GM12878 (cell line): ENCODE data around the gene LDLRAD3.

Experiments
- BCL11A ChIP-seq: IDR thresholded peaks from 2 replicates; pipeline ENCODE4 v1.6.1; 2011; ENCODE audit warnings: low read depth, low read length
- CEBPB ChIP-seq, 2 experiments: fragments of 150-350 bp in 1 of 2; IDR thresholded peaks; 2 replicates each; pipeline ENCODE4 v1.6.1; 2012 to 2014; ENCODE audit warnings: low read depth in 2 of 2, low read length in 2 of 2, borderline replicate concordance in 1 of 2, inconsistent platforms in 1 of 2
- CTCF ChIP-seq, 3 experiments: IDR thresholded peaks in 2 of 3; conservative IDR thresholded peaks in 1 of 3; 2 replicates each; pipeline ENCODE4 v1.5.1; 2011; ENCODE audit warnings: low read depth in 3 of 3, low read length in 3 of 3, mild to moderate bottlenecking in 3 of 3, control low read depth in 2 of 3, moderate library complexity in 2 of 3, inconsistent platforms in 1 of 3, mixed read lengths in 1 of 3; ENCODE audit not compliant: control insufficient read depth in 2 of 3, insufficient read depth in 1 of 3; ENCODE audit errors: extremely low read depth in 1 of 3
- EZH2 ChIP-seq: IDR thresholded peaks from 2 replicates; pipeline ENCODE4 v1.6.1; 2012; ENCODE audit warnings: low read depth, mild to moderate bottlenecking, control low read depth, inconsistent platforms, low read length, borderline replicate concordance; ENCODE audit not compliant: control insufficient read depth
- KDM1A ChIP-seq: fragments of 200-600 bp; sonication (generic); IDR thresholded peaks from 2 replicates; pipeline ENCODE4 v1.6.1; 2016; ENCODE audit warnings: borderline replicate concordance
- MTA3 ChIP-seq: IDR thresholded peaks from 2 replicates; pipeline ENCODE4 v1.6.1; 2012; ENCODE audit warnings: low read length, inconsistent platforms, borderline replicate concordance
- NFXL1 ChIP-seq: fragments of 450-650 bp; IDR thresholded peaks from 2 replicates; pipeline ENCODE4 v1.6.1; 2017; ENCODE audit warnings: antibody characterized with exemption, mild to moderate bottlenecking, borderline replicate concordance
- PKNOX1 ChIP-seq: fragments of 450-650 bp; IDR thresholded peaks from 2 replicates; pipeline ENCODE4 v1.6.1; 2016; ENCODE audit warnings: mild to moderate bottlenecking
- POLR2A ChIP-seq: IDR thresholded peaks from 2 replicates; pipeline ENCODE4 v1.6.1; 2011; ENCODE audit warnings: low read depth, mild to moderate bottlenecking, low read length
- POLR2AphosphoS5 ChIP-seq: IDR thresholded peaks from 2 replicates; pipeline ENCODE4 v1.6.1; 2011; ENCODE audit warnings: mild to moderate bottlenecking, low read length, inconsistent platforms
- SMAD5 ChIP-seq: IDR thresholded peaks from 2 replicates; pipeline ENCODE4 v1.6.1; 2016; ENCODE audit warnings: antibody characterized with exemption, low read depth
- SP1 ChIP-seq: IDR thresholded peaks from one replicate; pipeline ENCODE4 v1.6.1; 2011; ENCODE audit warnings: low read depth, low read length
- STAT3 ChIP-seq: IDR thresholded peaks from 2 replicates; pipeline ENCODE4 v1.6.1; 2011; ENCODE audit warnings: low read depth, low read length, improper control_type of control experiment
- ZNF622 ChIP-seq: fragments of 450-650 bp; IDR thresholded peaks from 2 replicates; pipeline ENCODE4 v1.6.1; 2017; ENCODE audit warnings: mild to moderate bottlenecking, inconsistent platforms

- TF ChIP-seq SMAD5 (no peak), BCL11A (no peak), CTCF (IDR thresholded peaks at IDR 0.05 in 2 of 3, conservative IDR thresholded peaks at IDR 0.05 in 1 of 3; ENCODE audit: control insufficient read depth in 2 of 3, extremely low read depth in 1 of 3, insufficient read depth in 1 of 3, low read depth in 3 of 3, low read length in 3 of 3) (no peak), PKNOX1 (no peak), NFXL1 (no peak), SP1 (no peak), KDM1A (no peak), POLR2A (no peak), POLR2AphosphoS5 (no peak), EZH2 (no peak), STAT3 (no peak), MTA3 (no peak), ZNF622 (no peak), CEBPB (IDR thresholded peaks at IDR 0.05; ENCODE audit: borderline replicate concordance in 1 of 2, low read depth in 2 of 2, low read length in 2 of 2) (no peak)
Observed at GRCh38 chr11:36142439-36142838, 198.6 kb downstream of the LDLRAD3 start.
